ENCODE results near the gene P3H3. TPM values are rescaled to one million over a fixed set of nuclear protein-coding genes. Genes with fewer than 3 reads are reported as not detected.
"Not testable (repeated sequence)": the region's sequence is repeated elsewhere in the genome, so short reads cannot be mapped to it uniquely, and the experiment has no call there.

Gene P3H3
- polyA plus RNA-seq, 2 of the 4 experiments (the other 2 are of a cell fraction): 8.6 to 21.9 TPM

DNA sequence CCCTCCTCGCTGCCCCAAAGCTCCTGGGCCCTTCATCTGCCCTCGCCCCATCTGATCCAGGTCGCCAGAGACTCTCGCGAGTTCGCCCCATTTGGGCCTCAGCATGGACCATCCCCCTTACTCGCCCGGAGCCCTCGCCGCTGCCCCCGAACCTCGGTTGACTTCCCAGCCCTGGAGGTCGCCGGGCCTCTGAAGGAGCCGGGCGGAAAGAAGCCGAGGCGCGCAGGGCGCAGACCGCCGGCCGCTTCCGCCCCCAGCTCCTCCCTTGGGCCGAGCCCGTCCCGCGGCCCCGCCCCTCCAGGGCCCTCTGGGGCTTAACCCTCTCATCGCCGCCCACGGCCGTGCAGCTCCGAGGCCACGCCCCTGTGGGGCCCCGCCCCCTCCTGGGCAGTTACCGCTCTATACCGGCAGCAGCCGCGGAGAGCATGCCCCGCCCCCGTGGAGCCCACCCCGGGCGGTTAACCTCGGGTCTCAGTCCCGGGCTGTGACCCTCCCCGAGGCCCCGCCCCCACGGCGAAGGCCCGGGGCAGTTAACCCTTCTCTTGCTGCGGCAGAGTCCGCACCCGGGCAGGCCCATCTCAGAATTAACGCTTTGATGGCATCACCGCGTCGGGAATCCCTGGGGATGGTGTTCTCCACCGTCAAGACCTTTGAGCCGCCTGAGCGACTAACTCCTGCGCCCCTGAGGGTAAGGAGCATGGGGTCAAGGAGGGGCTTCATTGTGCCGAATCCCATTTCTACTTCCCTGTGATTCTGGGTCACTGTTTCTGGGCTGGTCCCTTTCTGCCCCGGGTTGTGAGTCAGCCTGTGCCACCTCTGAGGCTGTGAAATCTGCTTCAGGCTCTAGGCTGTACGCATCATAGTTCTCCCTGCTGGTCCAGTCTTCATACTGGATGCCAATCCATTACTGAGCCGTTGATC, 45.1 kb downstream of the P3H3 start, which contains the start of gene SPSB2 (continued):
- TF ChIP-seq HOXB5 (CRISPR knock-in tag; IDR thresholded peaks at IDR 0.05) (no peak; the same call in 1 of the 2 replicates), NFE2L2 (conservative IDR thresholded peaks at IDR 0.05; ENCODE audit: low read length) (no peak), SREBF2 (IDR thresholded peaks at IDR 0.05) (no peak), MAZ (IDR thresholded peaks at IDR 0.05; ENCODE audit: borderline replicate concordance, low read depth, low read length) (no peak; the same call in 1 of the 2 replicates), RAD21 (conservative IDR thresholded peaks at IDR 0.05 in 1 of 2, IDR thresholded peaks at IDR 0.05 in 1 of 2) (peak; percentile 7 to 26; a peak in 3 of 5 replicates), JUNB (IDR thresholded peaks at IDR 0.05) (no peak), TFCP2L1 (CRISPR knock-in tag; IDR thresholded peaks at IDR 0.05) (0 out of 2 replicates have a peak, but pooled peaks have one; percentile 40), HOXB13 (CRISPR knock-in tag; IDR thresholded peaks at IDR 0.05; ENCODE audit: low read depth) (no peak), POLR2A (IDR thresholded peaks at IDR 0.05; ENCODE audit: low read length) (peak; percentile 82), SMC3 (IDR thresholded peaks at IDR 0.05) (peak; percentile 14; the same call in 1 of the 3 replicates), JUN (IDR thresholded peaks at IDR 0.05) (peak in 1 of 2 experiments; percentile 66; a peak in 4 of 5 replicates), FOSB (CRISPR knock-in tag; IDR thresholded peaks at IDR 0.05) (no peak), RFX5 (IDR thresholded peaks at IDR 0.05) (no peak), CBX8 (IDR thresholded peaks at IDR 0.05) (no peak), ESRRA (IDR thresholded peaks at IDR 0.05; ENCODE audit: borderline replicate concordance, low read length) (no peak), CHD2 (IDR thresholded peaks at IDR 0.05; ENCODE audit: low read length, partially characterized antibody) (peak; percentile 71), FOSL2 (IDR thresholded peaks at IDR 0.05) (no peak), FOSL2 (CRISPR knock-in tag; IDR thresholded peaks at IDR 0.05) (peak; percentile 63), CBX2 (IDR thresholded peaks at IDR 0.05; ENCODE audit: borderline replicate concordance, low read depth) (no peak), RARB (CRISPR knock-in tag; IDR thresholded peaks at IDR 0.05) (no peak), EHMT2 (IDR thresholded peaks at IDR 0.05; ENCODE audit: low read depth) (no peak), HDAC2 (IDR thresholded peaks at IDR 0.05) (no peak), BHLHE40 (IDR thresholded peaks at IDR 0.05; ENCODE audit: low read depth, low read length) (0 out of 2 replicates have a peak, but pooled peaks have one; percentile 1), NPAS2 (CRISPR knock-in tag; IDR thresholded peaks at IDR 0.05; ENCODE audit: borderline replicate concordance) (no peak), EHF (CRISPR knock-in tag; IDR thresholded peaks at IDR 0.05) (no peak)
- TF ChIP-seq, protein P1, sequence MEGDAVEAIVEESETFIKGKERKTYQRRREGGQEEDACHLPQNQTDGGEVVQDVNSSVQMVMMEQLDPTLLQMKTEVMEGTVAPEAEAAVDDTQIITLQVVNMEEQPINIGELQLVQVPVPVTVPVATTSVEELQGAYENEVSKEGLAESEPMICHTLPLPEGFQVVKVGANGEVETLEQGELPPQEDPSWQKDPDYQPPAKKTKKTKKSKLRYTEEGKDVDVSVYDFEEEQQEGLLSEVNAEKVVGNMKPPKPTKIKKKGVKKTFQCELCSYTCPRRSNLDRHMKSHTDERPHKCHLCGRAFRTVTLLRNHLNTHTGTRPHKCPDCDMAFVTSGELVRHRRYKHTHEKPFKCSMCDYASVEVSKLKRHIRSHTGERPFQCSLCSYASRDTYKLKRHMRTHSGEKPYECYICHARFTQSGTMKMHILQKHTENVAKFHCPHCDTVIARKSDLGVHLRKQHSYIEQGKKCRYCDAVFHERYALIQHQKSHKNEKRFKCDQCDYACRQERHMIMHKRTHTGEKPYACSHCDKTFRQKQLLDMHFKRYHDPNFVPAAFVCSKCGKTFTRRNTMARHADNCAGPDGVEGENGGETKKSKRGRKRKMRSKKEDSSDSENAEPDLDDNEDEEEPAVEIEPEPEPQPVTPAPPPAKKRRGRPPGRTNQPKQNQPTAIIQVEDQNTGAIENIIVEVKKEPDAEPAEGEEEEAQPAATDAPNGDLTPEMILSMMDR (IDR thresholded peaks at IDR 0.05): no peak
- TF ChIP-seq, protein P2, sequence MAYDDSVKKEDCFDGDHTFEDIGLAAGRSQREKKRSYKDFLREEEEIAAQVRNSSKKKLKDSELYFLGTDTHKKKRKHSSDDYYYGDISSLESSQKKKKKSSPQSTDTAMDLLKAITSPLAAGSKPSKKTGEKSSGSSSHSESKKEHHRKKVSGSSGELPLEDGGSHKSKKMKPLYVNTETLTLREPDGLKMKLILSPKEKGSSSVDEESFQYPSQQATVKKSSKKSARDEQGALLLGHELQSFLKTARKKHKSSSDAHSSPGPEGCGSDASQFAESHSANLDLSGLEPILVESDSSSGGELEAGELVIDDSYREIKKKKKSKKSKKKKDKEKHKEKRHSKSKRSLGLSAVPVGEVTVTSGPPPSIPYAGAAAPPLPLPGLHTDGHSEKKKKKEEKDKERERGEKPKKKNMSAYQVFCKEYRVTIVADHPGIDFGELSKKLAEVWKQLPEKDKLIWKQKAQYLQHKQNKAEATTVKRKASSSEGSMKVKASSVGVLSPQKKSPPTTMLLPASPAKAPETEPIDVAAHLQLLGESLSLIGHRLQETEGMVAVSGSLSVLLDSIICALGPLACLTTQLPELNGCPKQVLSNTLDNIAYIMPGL (CRISPR knock-in tag; IDR thresholded peaks at IDR 0.05; ENCODE audit: borderline replicate concordance): no peak
- TF ChIP-seq, protein P3, sequence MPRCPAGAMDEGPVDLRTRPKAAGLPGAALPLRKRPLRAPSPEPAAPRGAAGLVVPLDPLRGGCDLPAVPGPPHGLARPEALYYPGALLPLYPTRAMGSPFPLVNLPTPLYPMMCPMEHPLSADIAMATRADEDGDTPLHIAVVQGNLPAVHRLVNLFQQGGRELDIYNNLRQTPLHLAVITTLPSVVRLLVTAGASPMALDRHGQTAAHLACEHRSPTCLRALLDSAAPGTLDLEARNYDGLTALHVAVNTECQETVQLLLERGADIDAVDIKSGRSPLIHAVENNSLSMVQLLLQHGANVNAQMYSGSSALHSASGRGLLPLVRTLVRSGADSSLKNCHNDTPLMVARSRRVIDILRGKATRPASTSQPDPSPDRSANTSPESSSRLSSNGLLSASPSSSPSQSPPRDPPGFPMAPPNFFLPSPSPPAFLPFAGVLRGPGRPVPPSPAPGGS (IDR thresholded peaks at IDR 0.05): no peak

- FAIRE-seq; H3K9me3 ChIP-seq; DNase-seq (ENCODE audit: low read depth in 1 of 2, low spot score in 1 of 2); ATAC-seq: not testable (repeated sequence)
- CTCF ChIA-PET: interaction anchor here (1.0 to 17.9 kb wide), 7 partner anchors 10 to 88 kb away, joined by 3 to 399 read pairs (median 51); partner anchors contain the start of genes ATN1, CDCA3, ENO2 and LRRC23
- POLR2A ChIA-PET: interaction anchor here (6.0 kb wide), 1 partner anchor 18 kb away, joined by 105 read pairs; no protein-coding TSS in a partner anchor
- peak overlapping the region; percentile 77 for H3K4me3 ChIP-seq
- peak overlapping the region; percentile 93 to 94 for H3K27ac ChIP-seq
- peaks cover 41% of the 10 kb centered on the region for H3K4me1 ChIP-seq
- WGBS (ENCODE audit: missing lambda C conversion rate): 13% methylated on average over 9 of the region's 9 CpGs
- peak overlapping the region; percentile 100 for H3K4me2 ChIP-seq
Measured at GRCh38 chr12:6874015-6874368, 45.8 kb downstream of the P3H3 start.

GRCh38 chr12:6879824-6880223, 51.6 kb downstream of the P3H3 start:
- WGBS (ENCODE audit: missing lambda C conversion rate): 94% methylated on average over 11 of the region's 11 CpGs
- peak overlapping the region; percentile 81; the same call in 2 of the 3 replicates for H3K4me2 ChIP-seq
- DNase-seq (ENCODE audit: low read depth in 1 of 2, low spot score in 1 of 2); ATAC-seq; H3K4me3 ChIP-seq; FAIRE-seq; H3K9me3 ChIP-seq: not testable (repeated sequence)
- peaks cover 34% of the 10 kb centered on the region for H3K4me1 ChIP-seq
- ChIA-PET POLR2A (interaction anchor here (1.2 to 2.4 kb wide), 2 partner anchors 12 kb away, joined by 8 read pairs; partner anchors contain the start of gene TPI1), CTCF (interaction anchor here (0.6 to 17.9 kb wide), 5 partner anchors 9 to 440 kb away, joined by 3 to 399 read pairs (median 4); partner anchors contain the start of gene SPSB2)
- peak overlapping the region; percentile 87 to 94 for H3K27ac ChIP-seq

All from A549 (cell line).